Peyer's patch (tissue), 4 donors: ENCODE measurements around the gene PPIP5K1. TPM values are rescaled to one million over a fixed set of nuclear protein-coding genes. Genes with fewer than 3 reads are reported as not detected.

Experiments used
- DNase-seq, 3 donors: peaks; one replicate each; pipeline ENCODE4 v3.0.0-alpha.2; 2017 to 2019
- H3K27ac ChIP-seq, 4 donors: fragments of 200-600 bp; sonication (generic); one replicate each; pipeline ENCODE4 v1.5.1; 2016 to 2019
- H3K27me3 ChIP-seq, 2 donors: fragments of 200-600 bp; sonication (generic); one replicate each; pipeline ENCODE4 v1.5.1; 2019
- H3K36me3 ChIP-seq, 3 donors: fragments of 200-600 bp; sonication (generic); one replicate each; pipeline ENCODE4 v1.5.1; 2016 to 2019
- H3K4me1 ChIP-seq, 4 donors: fragments of 200-600 bp; sonication (generic); one replicate each; pipeline ENCODE4 v1.5.1; 2016 to 2019
- H3K4me3 ChIP-seq, 4 donors: fragments of 200-600 bp; sonication (generic); 1 replicate in 3 of 4; 2 replicates in 1 of 4; pipeline ENCODE4 v1.5.1; 2016 to 2019; ENCODE audit warnings: mild to moderate bottlenecking in 1 of 4
- H3K9me3 ChIP-seq, 4 donors: fragments of 200-600 bp; sonication (generic); one replicate each; pipeline ENCODE4 v1.5.1; 2016 to 2019; ENCODE audit warnings: mild to moderate bottlenecking in 1 of 4
- CTCF ChIP-seq, 6 experiments: fragments of 450-650 bp in 4 of 6; fragments of 200-600 bp in 2 of 6; sonication (generic) in 1 of 6; IDR thresholded peaks; one replicate each; pipeline ENCODE4 v1.5.1; 2017 to 2019; ENCODE audit warnings: antibody characterized with exemption in 6 of 6, mild to moderate bottlenecking in 3 of 6, moderate library complexity in 1 of 6
- POLR2A ChIP-seq, 2 donors: fragments of 450-650 bp; IDR thresholded peaks; one replicate each; pipeline ENCODE4 v1.5.1; 2017; ENCODE audit warnings: antibody characterized with exemption in 2 of 2, mild to moderate bottlenecking in 2 of 2, moderate library complexity in 2 of 2
- total RNA-seq, 4 donors: library from RNA; depleted of rRNA; stranded (reverse); fragments of >200 nt; gene quantifications; one replicate each; pipeline ENCODE4 v1.1.0, GENCODE V29; 2016

The PPIP5K1 gene
- total RNA-seq, 4 donors from 2014 or later = 84.9 to 380 (median 260) TPM

- DNase-seq = peak; percentile 96 to 99 (median 98)
- Histone ChIP-seq H3K9me3 (no peaks in the 10 kb centered on the region), H3K27me3 (no peaks in the 10 kb centered on the region), H3K36me3 (peaks cover 0 to 2% (median 0%) of the 10 kb centered on the region in 3 donors), H3K27ac (peak within 1 kb of the TSS; percentile 66 to 85 (median 81)), H3K4me1 (peaks cover 0 to 11% (median 2%) of the 10 kb centered on the region in 4 donors), H3K4me3 (peak within 1 kb of the TSS; percentile 77 to 96 (median 84))
- TF ChIP-seq POLR2A (IDR thresholded peaks at IDR 0.05) = no peak
- peak in 1 of 6 experiments; percentile 7 for TF ChIP-seq CTCF (IDR thresholded peaks at IDR 0.05)
These were observed 97.1 kb downstream of the PPIP5K1 start, which contains the start of gene TP53BP1 for GRCh38 chr15:43492673-43493601. Gene TP53BP1, minus strand, starts transcription at chr15:43493156. Its CDS starts 113 bp downstream, at chr15:43493043.

GRCh38 chr15:43492266-43492665 is 97.7 kb downstream of the PPIP5K1 start:
- peak overlapping the region; percentile 66 to 85 (median 81) for H3K27ac ChIP-seq
- no peaks in the 10 kb centered on the region for H3K9me3 ChIP-seq

DNA sequence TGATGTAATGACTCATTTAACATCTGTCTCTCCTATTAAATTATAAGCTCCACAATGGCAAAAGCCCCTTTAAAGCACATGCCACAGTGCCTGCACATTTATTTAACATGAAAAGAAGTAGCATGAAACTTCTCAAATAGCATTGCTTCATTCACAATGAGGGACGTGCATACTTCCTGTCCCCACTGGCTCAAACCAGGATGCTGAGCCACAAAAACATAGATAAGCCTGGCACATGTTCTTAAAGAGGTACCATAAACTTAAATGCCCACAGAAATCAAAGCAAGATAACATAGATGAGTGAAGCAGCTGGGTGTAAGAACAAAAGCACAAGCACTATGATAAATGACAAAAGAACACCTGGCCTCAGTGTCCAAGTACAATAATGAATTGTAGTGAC is 100.8 kb downstream of the PPIP5K1 start:
- Histone ChIP-seq H3K27ac (no peak overlapping the region), H3K9me3 (no peaks in the 10 kb centered on the region), H3K27me3 (no peaks in the 10 kb centered on the region), H3K4me3 (no peak overlapping the region), H3K4me1 (peaks cover 0 to 11% (median 2%) of the 10 kb centered on the region in 4 donors), H3K36me3 (peaks cover 0 to 4% (median 0%) of the 10 kb centered on the region in 3 donors)
- no peak for TF ChIP-seq CTCF (IDR thresholded peaks at IDR 0.05)
- no peak for TF ChIP-seq POLR2A (IDR thresholded peaks at IDR 0.05)
- DNase-seq = no peak

More at GRCh38 chr15:43492266-43492665, 97.7 kb downstream of the PPIP5K1 start:
- Histone ChIP-seq H3K4me1 (peaks cover 0 to 11% (median 2%) of the 10 kb centered on the region in 4 donors), H3K36me3 (peaks cover 0 to 4% (median 0%) of the 10 kb centered on the region in 3 donors), H3K27me3 (no peaks in the 10 kb centered on the region), H3K4me3 (peak overlapping the region; percentile 77 to 96 (median 84))
- TF ChIP-seq CTCF (IDR thresholded peaks at IDR 0.05) = no peak
- no peak for TF ChIP-seq POLR2A (IDR thresholded peaks at IDR 0.05)
- no peak for DNase-seq

DNA sequence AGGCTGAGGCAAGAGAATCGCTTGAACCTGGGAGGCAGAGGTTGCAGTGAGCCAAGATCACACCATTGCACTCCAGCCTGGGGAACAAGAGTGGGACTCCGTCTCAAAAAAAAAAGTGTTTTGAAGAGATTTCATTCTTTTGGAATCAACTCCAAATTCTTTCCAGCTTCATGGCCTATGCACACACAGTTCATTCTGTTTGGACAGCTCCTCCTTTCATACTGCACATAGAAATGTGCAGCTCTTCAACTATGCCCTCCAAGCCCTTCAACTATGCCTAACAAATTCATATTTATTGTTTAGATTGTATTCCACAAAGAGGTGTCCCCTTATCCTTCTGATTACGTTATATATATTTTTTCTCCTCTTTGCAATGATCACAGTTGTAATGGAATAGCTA is 101.2 kb downstream of the PPIP5K1 start:
- Histone ChIP-seq H3K27me3 (no peaks in the 10 kb centered on the region), H3K4me3 (no peak overlapping the region), H3K27ac (no peak overlapping the region), H3K9me3 (no peaks in the 10 kb centered on the region), H3K36me3 (peaks cover 0 to 4% (median 0%) of the 10 kb centered on the region in 3 donors), H3K4me1 (peaks cover 0 to 11% (median 2%) of the 10 kb centered on the region in 4 donors)
- TF ChIP-seq CTCF (IDR thresholded peaks at IDR 0.05) = no peak
- no peak for TF ChIP-seq POLR2A (IDR thresholded peaks at IDR 0.05)
- DNase-seq = no peak

DNA sequence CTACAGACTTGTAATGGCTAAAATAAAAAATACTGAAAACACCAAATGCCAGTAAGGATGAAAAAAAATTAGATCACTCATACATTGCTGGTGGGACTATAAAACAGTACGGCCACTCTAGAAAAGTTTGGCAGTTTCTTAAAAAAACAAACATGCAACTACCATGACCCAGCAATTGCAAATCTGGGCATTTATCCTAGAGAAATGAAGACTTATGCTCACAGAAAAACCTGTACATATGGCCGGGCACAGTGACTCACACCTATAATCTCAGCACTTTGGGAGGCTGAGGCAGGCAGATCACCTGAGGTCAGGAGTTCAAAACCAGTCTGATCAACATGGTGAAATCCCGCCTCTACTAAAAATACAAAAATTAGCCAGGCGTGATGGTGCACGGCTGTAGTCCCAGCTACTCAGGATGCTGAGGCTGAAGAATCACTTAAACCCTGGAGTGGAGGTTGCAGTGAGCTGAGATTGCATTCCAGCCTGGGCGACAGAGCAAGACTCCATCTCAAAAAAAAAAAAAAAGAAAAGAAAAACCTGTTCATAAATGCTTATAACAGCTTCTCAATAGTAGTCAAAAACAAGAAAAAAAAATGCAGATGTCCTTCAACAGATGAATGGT is 102.6 kb downstream of the PPIP5K1 start:
- H3K36me3 ChIP-seq = peaks cover 0 to 4% (median 0%) of the 10 kb centered on the region in 3 donors
- peaks cover 0 to 8% (median 2%) of the 10 kb centered on the region in 4 donors for H3K4me1 ChIP-seq
- no peaks in the 10 kb centered on the region for H3K9me3 ChIP-seq
- H3K4me3 ChIP-seq = no peak overlapping the region
- H3K27me3 ChIP-seq = no peaks in the 10 kb centered on the region
- no peak for TF ChIP-seq POLR2A (IDR thresholded peaks at IDR 0.05)
- TF ChIP-seq CTCF (IDR thresholded peaks at IDR 0.05) = no peak
- no peak overlapping the region for H3K27ac ChIP-seq
- no peak for DNase-seq
